Kidney (tissue), 14 donors: ENCODE data around the gene PRKN. TPM values are rescaled to one million over a fixed set of nuclear protein-coding genes. Genes with fewer than 3 reads are reported as not detected.

ENCODE experiments used
- DNase-seq, 5 donors: peaks; one replicate each; pipeline ENCODE4 v3.0.0-alpha.2; 2013 to 2020
- FAIRE-seq: peaks from 2 replicates; lab custom pipeline; 2012; peaks lifted over from hg19 to GRCh38; lab: Jason Lieb, UNC
- H3K27ac ChIP-seq, 2 donors: one replicate each; pipeline ENCODE4 v1.7.0; 2013; ENCODE audit warnings: low read depth in 2 of 2, low read length in 2 of 2, inconsistent platforms in 1 of 2
- H3K27me3 ChIP-seq: one replicate; pipeline ENCODE4 v1.7.1; 2013; ENCODE audit warnings: low read length, inconsistent platforms; ENCODE audit not compliant: control insufficient read depth, insufficient read depth
- H3K36me3 ChIP-seq, 3 donors: one replicate each; pipeline versions ENCODE4 v1.7.0 to v1.7.1; 2013; ENCODE audit warnings: low read length in 3 of 3, control low read depth in 1 of 3, inconsistent platforms in 1 of 3; ENCODE audit not compliant: insufficient read depth in 3 of 3, control insufficient read depth in 2 of 3
- H3K4me1 ChIP-seq, 3 donors: one replicate each; pipeline versions ENCODE4 v1.7.0 to v1.7.1; 2013; ENCODE audit warnings: low read length in 3 of 3, inconsistent platforms in 1 of 3, low read depth in 1 of 3; ENCODE audit not compliant: control insufficient read depth in 2 of 3, insufficient read depth in 2 of 3
- H3K4me3 ChIP-seq, 3 donors: one replicate each; pipeline versions ENCODE4 v1.7.0 to v1.8.1; 2013; ENCODE audit warnings: low read length in 3 of 3, control low read depth in 1 of 3, inconsistent platforms in 1 of 3
- H3K9ac ChIP-seq, 3 donors: one replicate each; pipeline versions ENCODE4 v1.7.0 to v1.7.1; 2013; ENCODE audit warnings: low read length in 3 of 3, control low read depth in 1 of 3, inconsistent platforms in 1 of 3
- H3K9me3 ChIP-seq, 3 donors: one replicate each; pipeline versions ENCODE4 v1.7.0 to v1.7.1; 2013; ENCODE audit warnings: low read length in 3 of 3, control low read depth in 1 of 3, inconsistent platforms in 1 of 3; ENCODE audit not compliant: control insufficient read depth in 2 of 3, insufficient read depth in 1 of 3
- intact Hi-C: fragments of 100-400 bp; cut with DNase I; formaldehyde crosslinking; loops from one replicate; pipeline ENCODE4 v1.11.1; 2022
- polyA plus RNA-seq: library from polyadenylated mRNA; stranded (reverse); fragments of 350-450 nt; fragmentation: Illumina TruSeq; extraction: RNeasy Lipid Tissue Mini Kit (QIAGEN cat#74804); gene quantifications from one replicate; pipeline ENCODE4 v1.2.3, GENCODE V29; 2014; ENCODE audit warnings: low read depth, low replicate concordance; ENCODE audit not compliant: insufficient read depth
- total RNA-seq: library from RNA; stranded (reverse); fragmentation: NEBNext Ultra II Directional; extraction: Animal tissue kit (Norgen Biotek cat#: 25700); gene quantifications from one replicate; pipeline ENCODE4 v1.2.1, GENCODE V29; 2021
- TF ChIP-seq, protein P1 (sequence below): IDR thresholded peaks from 3 replicates; pipeline ENCODE4 v1.5.1; 2012; ENCODE audit warnings: mild to moderate bottlenecking, moderate library complexity, borderline replicate concordance; ENCODE audit not compliant: insufficient read depth; ENCODE audit errors: extremely low read depth
- donor health status: control.
- donor health status: control.
- donor health status: control.
- donor health status: control.
- donor health status: control.
- donor health status: DM: yes; HTN: yes; CAD: no.
- donor health status: Normal renal cell carcinoma (clear cell type).

Gene PRKN
- total and polyA plus RNA-seq, 2 donors from 2014 or later = 8.6 to 10.4 TPM

GRCh38 chr6:161922631-161923119 lies 804.9 kb downstream of the PRKN start:
- TF ChIP-seq, protein P1, sequence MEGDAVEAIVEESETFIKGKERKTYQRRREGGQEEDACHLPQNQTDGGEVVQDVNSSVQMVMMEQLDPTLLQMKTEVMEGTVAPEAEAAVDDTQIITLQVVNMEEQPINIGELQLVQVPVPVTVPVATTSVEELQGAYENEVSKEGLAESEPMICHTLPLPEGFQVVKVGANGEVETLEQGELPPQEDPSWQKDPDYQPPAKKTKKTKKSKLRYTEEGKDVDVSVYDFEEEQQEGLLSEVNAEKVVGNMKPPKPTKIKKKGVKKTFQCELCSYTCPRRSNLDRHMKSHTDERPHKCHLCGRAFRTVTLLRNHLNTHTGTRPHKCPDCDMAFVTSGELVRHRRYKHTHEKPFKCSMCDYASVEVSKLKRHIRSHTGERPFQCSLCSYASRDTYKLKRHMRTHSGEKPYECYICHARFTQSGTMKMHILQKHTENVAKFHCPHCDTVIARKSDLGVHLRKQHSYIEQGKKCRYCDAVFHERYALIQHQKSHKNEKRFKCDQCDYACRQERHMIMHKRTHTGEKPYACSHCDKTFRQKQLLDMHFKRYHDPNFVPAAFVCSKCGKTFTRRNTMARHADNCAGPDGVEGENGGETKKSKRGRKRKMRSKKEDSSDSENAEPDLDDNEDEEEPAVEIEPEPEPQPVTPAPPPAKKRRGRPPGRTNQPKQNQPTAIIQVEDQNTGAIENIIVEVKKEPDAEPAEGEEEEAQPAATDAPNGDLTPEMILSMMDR = peak; percentile 23
- no peak overlapping the region for H3K9ac ChIP-seq
- no peaks in the 10 kb centered on the region for H3K4me1 ChIP-seq
- no peak for FAIRE-seq
- H3K27me3 ChIP-seq = no peaks in the 10 kb centered on the region
- peak in 4 of 5 donors; percentile 51 to 66 (median 62) for DNase-seq
- no peak overlapping the region for H3K4me3 ChIP-seq
- intact Hi-C loops = no loop called here
- no peak overlapping the region for H3K27ac ChIP-seq
- no peaks in the 10 kb centered on the region for H3K36me3 ChIP-seq
- no peaks in the 10 kb centered on the region for H3K9me3 ChIP-seq

DNA sequence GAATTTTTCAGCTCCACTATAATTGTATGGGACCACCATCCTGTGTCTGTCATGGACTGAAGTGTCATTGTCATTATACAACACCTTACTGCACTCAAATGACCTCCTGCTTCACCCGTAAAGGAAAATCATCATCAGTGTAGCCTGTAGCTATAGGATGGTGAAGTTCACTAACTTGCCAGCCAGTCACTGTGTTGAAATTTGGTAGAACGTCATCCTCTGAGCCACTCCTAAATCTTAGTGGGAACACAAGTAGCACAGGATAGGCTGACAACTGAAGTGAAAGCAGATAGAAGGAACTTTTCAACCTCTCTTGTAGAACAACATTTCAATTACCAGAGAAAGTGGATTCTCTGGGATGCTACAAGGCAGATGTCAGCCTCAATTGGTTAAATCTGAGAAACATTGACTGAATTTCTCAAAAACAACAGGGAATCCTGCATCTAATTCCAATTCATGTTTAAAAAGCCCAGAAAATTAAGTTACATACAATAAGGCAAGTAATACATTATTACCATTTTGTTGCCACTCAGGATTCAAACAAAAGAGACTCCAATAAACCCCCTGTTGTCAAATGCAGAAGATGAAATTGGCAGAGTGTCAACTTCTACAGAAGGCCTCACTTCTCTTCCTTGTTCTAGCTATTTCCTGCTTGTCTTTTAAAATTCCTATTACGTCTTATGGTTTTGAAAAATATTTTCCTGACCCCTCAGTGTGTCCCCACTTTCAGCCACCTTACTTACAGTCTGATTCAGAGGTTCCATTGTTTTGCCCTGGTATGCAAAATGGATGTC lies 805.8 kb downstream of the PRKN start:
- Histone ChIP-seq H3K36me3 (no peaks in the 10 kb centered on the region), H3K4me1 (no peaks in the 10 kb centered on the region), H3K9ac (no peak overlapping the region), H3K4me3 (no peak overlapping the region), H3K27ac (no peak overlapping the region), H3K9me3 (no peaks in the 10 kb centered on the region), H3K27me3 (no peaks in the 10 kb centered on the region)
- DNase-seq (no peak), FAIRE-seq (no peak)
- TF ChIP-seq, protein P1 = no peak
- intact Hi-C loops = no loop called here

DNA sequence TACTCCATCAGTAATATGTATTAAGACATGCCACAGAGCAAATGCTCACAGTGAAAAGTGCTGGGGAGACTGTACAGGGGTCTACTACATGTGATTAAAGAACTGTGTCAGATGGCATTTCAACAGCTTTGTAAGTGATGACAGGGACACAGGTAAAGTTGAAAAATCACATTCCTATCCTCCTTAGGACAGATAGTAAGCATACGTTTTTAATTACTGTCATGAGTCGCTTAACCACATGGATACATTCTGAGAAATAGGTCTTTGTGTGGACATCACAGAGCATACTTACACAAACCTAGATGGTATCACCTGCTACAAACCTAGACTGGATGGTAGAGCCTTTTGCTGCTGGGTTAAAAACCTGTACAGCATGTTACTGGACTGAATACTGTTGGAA lies 807.9 kb downstream of the PRKN start:
- DNase-seq (no peak), FAIRE-seq (no peak)
- H3K4me1 ChIP-seq = no peaks in the 10 kb centered on the region
- no peaks in the 10 kb centered on the region for H3K36me3 ChIP-seq
- H3K9me3 ChIP-seq = no peaks in the 10 kb centered on the region
- no peak overlapping the region for H3K4me3 ChIP-seq
- H3K27ac ChIP-seq = no peak overlapping the region
- H3K9ac ChIP-seq = no peak overlapping the region
- TF ChIP-seq, protein P1 = no peak
- intact Hi-C loops = no loop called here
- H3K27me3 ChIP-seq = no peaks in the 10 kb centered on the region
